Kidney (tissue), 14 donors: ENCODE results near the gene AXL. TPM values are rescaled to one million over a fixed set of nuclear protein-coding genes. Genes with fewer than 3 reads are reported as not detected.

Experiments used
- DNase-seq, 5 donors: peaks; one replicate each; pipeline ENCODE4 v3.0.0-alpha.2; 2013 to 2020
- FAIRE-seq: peaks from 2 replicates; lab custom pipeline; 2012; peaks lifted over from hg19 to GRCh38; lab: Jason Lieb, UNC
- H3K27ac ChIP-seq, 2 donors: one replicate each; pipeline ENCODE4 v1.7.0; 2013; ENCODE audit warnings: low read depth in 2 of 2, low read length in 2 of 2, inconsistent platforms in 1 of 2
- H3K27me3 ChIP-seq: one replicate; pipeline ENCODE4 v1.7.1; 2013; ENCODE audit warnings: low read length, inconsistent platforms; ENCODE audit not compliant: control insufficient read depth, insufficient read depth
- H3K36me3 ChIP-seq, 3 donors: one replicate each; pipeline versions ENCODE4 v1.7.0 to v1.7.1; 2013; ENCODE audit warnings: low read length in 3 of 3, control low read depth in 1 of 3, inconsistent platforms in 1 of 3; ENCODE audit not compliant: insufficient read depth in 3 of 3, control insufficient read depth in 2 of 3
- H3K4me1 ChIP-seq, 3 donors: one replicate each; pipeline versions ENCODE4 v1.7.0 to v1.7.1; 2013; ENCODE audit warnings: low read length in 3 of 3, inconsistent platforms in 1 of 3, low read depth in 1 of 3; ENCODE audit not compliant: control insufficient read depth in 2 of 3, insufficient read depth in 2 of 3
- H3K4me3 ChIP-seq, 3 donors: one replicate each; pipeline versions ENCODE4 v1.7.0 to v1.8.1; 2013; ENCODE audit warnings: low read length in 3 of 3, control low read depth in 1 of 3, inconsistent platforms in 1 of 3
- H3K9ac ChIP-seq, 3 donors: one replicate each; pipeline versions ENCODE4 v1.7.0 to v1.7.1; 2013; ENCODE audit warnings: low read length in 3 of 3, control low read depth in 1 of 3, inconsistent platforms in 1 of 3
- H3K9me3 ChIP-seq, 3 donors: one replicate each; pipeline versions ENCODE4 v1.7.0 to v1.7.1; 2013; ENCODE audit warnings: low read length in 3 of 3, control low read depth in 1 of 3, inconsistent platforms in 1 of 3; ENCODE audit not compliant: control insufficient read depth in 2 of 3, insufficient read depth in 1 of 3
- intact Hi-C: fragments of 100-400 bp; cut with DNase I; formaldehyde crosslinking; loops from one replicate; pipeline ENCODE4 v1.11.1; 2022
- polyA plus RNA-seq: library from polyadenylated mRNA; stranded (reverse); fragments of 350-450 nt; fragmentation: Illumina TruSeq; extraction: RNeasy Lipid Tissue Mini Kit (QIAGEN cat#74804); gene quantifications from one replicate; pipeline ENCODE4 v1.2.3, GENCODE V29; 2014; ENCODE audit warnings: low read depth, low replicate concordance; ENCODE audit not compliant: insufficient read depth
- total RNA-seq: library from RNA; stranded (reverse); fragmentation: NEBNext Ultra II Directional; extraction: Animal tissue kit (Norgen Biotek cat#: 25700); gene quantifications from one replicate; pipeline ENCODE4 v1.2.1, GENCODE V29; 2021
- TF ChIP-seq, protein P1 (sequence below): IDR thresholded peaks from 3 replicates; pipeline ENCODE4 v1.5.1; 2012; ENCODE audit warnings: mild to moderate bottlenecking, moderate library complexity, borderline replicate concordance; ENCODE audit not compliant: insufficient read depth; ENCODE audit errors: extremely low read depth
- donor health status: control.
- donor health status: control.
- donor health status: control.
- donor health status: control.
- donor health status: control.
- donor health status: DM: yes; HTN: yes; CAD: no.
- donor health status: Normal renal cell carcinoma (clear cell type).

Gene AXL
- total and polyA plus RNA-seq, 2 donors from 2014 or later: 6.3 to 37.4 TPM

DNA sequence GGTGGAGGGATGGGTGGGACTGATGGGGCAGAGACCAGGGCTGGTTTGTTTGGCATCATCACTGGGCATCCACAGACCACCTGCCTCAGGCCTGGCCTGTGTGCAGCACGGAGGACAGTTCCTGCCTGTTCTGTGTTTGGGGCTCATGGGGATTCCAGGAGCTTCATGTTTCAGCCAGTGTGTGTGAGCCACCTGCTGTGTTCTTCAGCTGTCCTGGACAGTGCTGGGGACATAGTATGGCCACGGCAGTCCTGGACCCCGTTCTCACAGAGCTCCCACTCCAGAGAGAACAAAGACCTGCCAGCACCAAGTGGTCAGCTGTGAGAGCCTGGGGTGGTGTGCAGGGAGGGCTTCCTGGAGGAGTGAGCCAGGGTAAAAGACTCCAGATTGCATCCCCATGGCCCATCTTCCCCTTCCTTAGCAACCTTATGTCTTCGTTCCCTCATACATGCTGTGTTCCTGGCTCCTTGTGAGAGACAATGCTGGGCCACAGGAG lies 89.0 kb downstream of the AXL start:
- FAIRE-seq: no peak
- Histone ChIP-seq H3K36me3 (peaks cover 10 to 38% (median 26%) of the 10 kb centered on the region in 3 donors), H3K4me3 (no peak overlapping the region), H3K9me3 (no peaks in the 10 kb centered on the region), H3K9ac (peak overlapping the region in 2 of 3 donors; percentile 59 to 82), H3K27me3 (no peaks in the 10 kb centered on the region), H3K4me1 (peaks cover 0 to 15% (median 9%) of the 10 kb centered on the region in 3 donors), H3K27ac (peak overlapping the region; percentile 45 to 68)
- DNase-seq: no peak
- intact Hi-C loops: no loop called here
- TF ChIP-seq, protein P1, sequence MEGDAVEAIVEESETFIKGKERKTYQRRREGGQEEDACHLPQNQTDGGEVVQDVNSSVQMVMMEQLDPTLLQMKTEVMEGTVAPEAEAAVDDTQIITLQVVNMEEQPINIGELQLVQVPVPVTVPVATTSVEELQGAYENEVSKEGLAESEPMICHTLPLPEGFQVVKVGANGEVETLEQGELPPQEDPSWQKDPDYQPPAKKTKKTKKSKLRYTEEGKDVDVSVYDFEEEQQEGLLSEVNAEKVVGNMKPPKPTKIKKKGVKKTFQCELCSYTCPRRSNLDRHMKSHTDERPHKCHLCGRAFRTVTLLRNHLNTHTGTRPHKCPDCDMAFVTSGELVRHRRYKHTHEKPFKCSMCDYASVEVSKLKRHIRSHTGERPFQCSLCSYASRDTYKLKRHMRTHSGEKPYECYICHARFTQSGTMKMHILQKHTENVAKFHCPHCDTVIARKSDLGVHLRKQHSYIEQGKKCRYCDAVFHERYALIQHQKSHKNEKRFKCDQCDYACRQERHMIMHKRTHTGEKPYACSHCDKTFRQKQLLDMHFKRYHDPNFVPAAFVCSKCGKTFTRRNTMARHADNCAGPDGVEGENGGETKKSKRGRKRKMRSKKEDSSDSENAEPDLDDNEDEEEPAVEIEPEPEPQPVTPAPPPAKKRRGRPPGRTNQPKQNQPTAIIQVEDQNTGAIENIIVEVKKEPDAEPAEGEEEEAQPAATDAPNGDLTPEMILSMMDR: no peak

DNA sequence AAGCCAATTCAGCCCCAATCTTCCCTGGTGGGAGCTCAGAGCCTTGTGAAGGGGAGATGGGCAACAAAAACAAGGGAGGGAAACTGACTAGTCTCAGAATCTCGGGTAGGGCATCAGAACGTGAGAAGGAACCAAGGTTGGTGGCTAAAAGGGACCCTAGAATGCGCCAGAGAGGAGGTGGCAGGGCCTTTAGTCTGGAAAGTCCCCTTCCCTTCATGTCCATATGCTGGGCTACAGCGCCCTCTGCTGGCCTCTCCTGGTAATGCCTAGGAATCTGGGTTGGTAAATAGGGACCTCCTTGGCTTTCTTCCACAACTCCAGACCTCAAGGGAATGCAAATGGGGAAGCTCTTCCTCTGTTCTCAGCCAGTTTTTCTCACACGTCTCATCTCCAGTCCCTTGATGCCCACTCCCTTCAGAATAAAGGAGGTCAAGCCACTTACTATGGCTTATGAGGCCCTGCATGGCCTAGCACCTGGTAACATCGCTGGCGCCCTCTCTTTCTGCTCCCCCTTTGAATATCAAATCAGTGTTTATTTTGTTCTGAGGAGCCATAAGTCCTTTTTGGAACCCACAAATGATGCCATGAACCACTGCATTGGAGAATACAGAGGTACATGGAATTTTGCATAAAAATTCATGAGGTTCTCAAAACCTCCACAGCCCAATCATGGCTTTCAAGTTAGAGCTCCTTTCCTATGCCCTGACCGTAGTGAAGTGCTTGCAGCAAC lies 89.6 kb downstream of the AXL start:
- TF ChIP-seq, protein P1: peak; percentile 96
- peak overlapping the region in 2 of 3 donors; percentile 82 to 85 for H3K4me3 ChIP-seq
- H3K27ac ChIP-seq: peak overlapping the region; percentile 68 to 96
- FAIRE-seq (no peak), DNase-seq (peak; percentile 92 to 95 (median 94))
- peak overlapping the region in 2 of 3 donors; percentile 59 to 82 for H3K9ac ChIP-seq
- intact Hi-C loops: no loop called here
- peaks cover 0 to 15% (median 9%) of the 10 kb centered on the region in 3 donors for H3K4me1 ChIP-seq
- H3K9me3 ChIP-seq: no peaks in the 10 kb centered on the region
- H3K36me3 ChIP-seq: peaks cover 9 to 39% (median 27%) of the 10 kb centered on the region in 3 donors
- H3K27me3 ChIP-seq: no peaks in the 10 kb centered on the region

DNA sequence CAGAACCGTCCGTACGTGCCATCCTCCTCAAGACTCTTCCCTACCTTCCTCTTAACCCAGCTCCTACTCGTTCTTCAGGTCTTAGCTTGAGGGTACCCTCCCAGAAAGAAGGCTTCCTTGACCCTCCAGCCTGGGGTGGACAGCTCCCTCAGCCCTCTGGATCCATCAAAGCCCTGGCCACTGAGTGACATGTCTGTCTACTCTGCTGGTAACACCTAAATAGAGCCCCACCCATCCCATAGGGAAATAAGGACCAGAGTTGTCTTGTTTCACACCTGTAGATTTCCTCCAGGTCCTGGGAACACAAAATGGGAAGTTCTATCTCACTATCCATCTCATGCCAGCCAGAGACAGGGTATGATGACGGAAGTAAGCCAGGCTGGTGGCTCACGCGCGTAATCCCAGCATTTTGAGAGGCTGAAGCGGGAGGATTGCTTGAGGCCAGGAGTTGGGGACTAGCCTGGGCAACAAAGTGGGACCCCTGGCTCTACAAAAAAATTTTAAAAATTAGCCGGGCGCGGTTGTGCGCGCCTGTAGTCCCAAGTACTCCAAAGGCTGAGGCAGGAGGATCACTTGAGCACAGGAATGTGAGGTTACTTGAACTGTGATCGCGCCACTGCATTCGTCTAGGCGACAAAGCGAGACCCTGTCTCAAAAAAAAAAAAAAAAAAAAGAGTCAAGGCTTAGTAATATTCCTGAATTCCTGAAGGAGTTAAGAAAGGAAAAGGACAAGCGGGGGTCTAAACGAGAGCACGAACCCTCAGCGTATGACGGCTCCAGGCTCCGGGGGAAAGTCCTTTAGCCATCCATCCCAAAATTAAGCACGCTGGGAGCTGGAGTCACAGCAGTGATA lies 90.4 kb downstream of the AXL start:
- intact Hi-C loops: no loop called here
- peak in 1 of 5 donors; percentile 58 for DNase-seq
- TF ChIP-seq, protein P1: no peak
- Histone ChIP-seq H3K27ac (peak overlapping the region; percentile 95 to 96), H3K9me3 (no peaks in the 10 kb centered on the region), H3K27me3 (no peaks in the 10 kb centered on the region), H3K36me3 (peaks cover 6 to 33% (median 19%) of the 10 kb centered on the region in 3 donors), H3K9ac (peak overlapping the region; percentile 79 to 98 (median 82)), H3K4me3 (peak overlapping the region; percentile 82 to 99 (median 85)), H3K4me1 (peaks cover 0 to 15% (median 9%) of the 10 kb centered on the region in 3 donors)
- no peak for FAIRE-seq
